H1 (cell line): Measurements from ENCODE around the gene PTPN12. TPM values are rescaled to one million over a fixed set of nuclear protein-coding genes. Genes with fewer than 3 reads are reported as not detected.

Experiments used
- CTCF ChIA-PET: fragments of 300-600 bp; sonication (Branson Sonifier 250); formaldehyde crosslinking; loops from one replicate; lab custom pipeline; 2021; ENCODE audit not compliant: partially characterized antibody; lab: Charles Lee
- POLR2A ChIA-PET: fragments of 300-600 bp; sonication (Branson Sonifier 250); formaldehyde crosslinking; loops from one replicate; lab custom pipeline; 2021; ENCODE audit warnings: inconsistent platforms; ENCODE audit not compliant: partially characterized antibody; lab: Charles Lee
- DNase-seq, 2 experiments: peaks; one replicate each; pipeline versions ENCODE4 v3.0.0 to v3.0.0-alpha.2; 2010 to 2022; ENCODE audit warnings: low spot score in 2 of 2, low read depth in 1 of 2, mixed read lengths in 1 of 2
- FAIRE-seq: peaks from 2 replicates; lab custom pipeline; 2011; peaks lifted over from hg19 to GRCh38; lab: Jason Lieb, UNC
- H2AFZ ChIP-seq: 2 replicates; pipeline ENCODE4 v1.8.1; 2012; ENCODE audit warnings: low read length, inconsistent platforms
- H2AK5ac ChIP-seq: 2 replicates; pipeline ENCODE4 v1.6.1; 2013; ENCODE audit warnings: low read depth, low read length
- H2BK120ac ChIP-seq: replicated peaks from 2 replicates; pipeline ENCODE3; 2013; ENCODE audit warnings: low read depth, low read length, inconsistent platforms
- H2BK12ac ChIP-seq: 2 replicates; pipeline ENCODE4 v1.6.1; 2013; ENCODE audit warnings: low read depth, low read length
- H2BK15ac ChIP-seq: 2 replicates; pipeline ENCODE4 v1.6.1; 2013; ENCODE audit warnings: low read length
- H2BK20ac ChIP-seq: 2 replicates; pipeline ENCODE4 v1.6.1; 2013; ENCODE audit warnings: low read length
- H2BK5ac ChIP-seq: 2 replicates; pipeline ENCODE4 v1.6.1; 2013; ENCODE audit warnings: low read depth, low read length
- H3K14ac ChIP-seq: 2 replicates; pipeline ENCODE4 v1.6.1; 2013; ENCODE audit warnings: inconsistent platforms; ENCODE audit not compliant: insufficient read length
- H3K18ac ChIP-seq: 2 replicates; pipeline ENCODE4 v1.6.1; 2013; ENCODE audit warnings: low read length; ENCODE audit errors: extremely low read depth
- H3K23ac ChIP-seq: 2 replicates; pipeline ENCODE4 v1.6.1; 2013; ENCODE audit warnings: inconsistent platforms; ENCODE audit not compliant: insufficient read length
- H3K23me2 ChIP-seq: 2 replicates; pipeline ENCODE4 v1.6.1; 2013; ENCODE audit warnings: low read depth, low read length
- H3K27ac ChIP-seq: 2 replicates; pipeline ENCODE4 v1.6.1; 2011; ENCODE audit warnings: low read depth, low read length, inconsistent platforms
- H3K27me3 ChIP-seq, 4 experiments: replicated peaks in 1 of 4; 1 replicate in 1 of 4; 2 replicates in 3 of 4; pipeline versions ENCODE4 v1.6.1 to v1.8.1; 2011 to 2013; ENCODE audit warnings: low read length in 3 of 4, mild to moderate bottlenecking in 3 of 4, inconsistent platforms in 2 of 4, mixed read lengths in 2 of 4, moderate library complexity in 1 of 4; ENCODE audit not compliant: control insufficient read depth in 3 of 4, insufficient read depth in 3 of 4; ENCODE audit errors: extremely low read depth in 1 of 4
- H3K36me3 ChIP-seq, 4 experiments: 2 replicates each; pipeline versions ENCODE4 v1.6.1 to v1.8.1; 2011 to 2013; ENCODE audit warnings: mild to moderate bottlenecking in 4 of 4, low read length in 3 of 4, moderate library complexity in 2 of 4, control low read depth in 1 of 4, inconsistent platforms in 1 of 4; ENCODE audit not compliant: insufficient read depth in 4 of 4, control insufficient read depth in 2 of 4
- H3K4ac ChIP-seq: replicated peaks from 2 replicates; pipeline ENCODE3; 2013; ENCODE audit warnings: low read length, low read depth, mixed read lengths, inconsistent platforms; ENCODE audit not compliant: insufficient read length
- H3K4me1 ChIP-seq, 4 experiments: replicated peaks in 1 of 4; 1 replicate in 1 of 4; 2 replicates in 3 of 4; pipeline versions ENCODE4 v1.6.1 to v1.8.1; 2011 to 2013; ENCODE audit warnings: low read length in 3 of 4, inconsistent platforms in 2 of 4, mixed read lengths in 1 of 4; ENCODE audit not compliant: insufficient read depth in 4 of 4, control insufficient read depth in 3 of 4
- H3K4me2 ChIP-seq, 2 experiments: 2 replicates each; pipeline versions ENCODE4 v1.6.1 to v1.8.1; 2011 to 2013; ENCODE audit warnings: low read depth in 2 of 2, low read length in 2 of 2, control low read depth in 1 of 2, inconsistent platforms in 1 of 2, mild to moderate bottlenecking in 1 of 2; ENCODE audit not compliant: insufficient read depth in 1 of 2
- H3K4me3 ChIP-seq, 4 experiments: fragments of 200-600, 300-600 bp in 1 of 4; sonication (generic), shearing (Covaris generic), sonication (Bioruptor Twin) in 1 of 4; 2 replicates each; pipeline versions ENCODE4 v1.5.1 to v1.8.1; 2011 to 2016; ENCODE audit warnings: low read length in 4 of 4, low read depth in 3 of 4, control low read depth in 2 of 4, inconsistent platforms in 2 of 4, mild to moderate bottlenecking in 2 of 4, mixed read lengths in 1 of 4, moderate library complexity in 1 of 4; ENCODE audit not compliant: insufficient read depth in 2 of 4; ENCODE audit errors: extremely low read depth in 1 of 4
- H3K56ac ChIP-seq: replicated peaks from 2 replicates; pipeline ENCODE3; 2013; ENCODE audit warnings: low read depth, mild to moderate bottlenecking, mixed read lengths, low read length, inconsistent platforms; ENCODE audit not compliant: insufficient read length
- H3K79me1 ChIP-seq: 2 replicates; pipeline ENCODE4 v1.6.1; 2013; ENCODE audit warnings: low read depth, low read length, control low read depth
- H3K79me2 ChIP-seq, 2 experiments: 2 replicates each; pipeline versions ENCODE4 v1.6.1 to v1.8.1; 2012 to 2013; ENCODE audit warnings: low read length in 2 of 2, mild to moderate bottlenecking in 2 of 2, inconsistent platforms in 1 of 2; ENCODE audit not compliant: insufficient read depth in 2 of 2, control insufficient read depth in 1 of 2
- H3K9ac ChIP-seq, 4 experiments: replicated peaks in 1 of 4; 1 replicate in 1 of 4; 2 replicates in 3 of 4; pipeline versions ENCODE4 v1.6.1 to v1.8.1; 2011 to 2013; ENCODE audit warnings: low read depth in 3 of 4, low read length in 3 of 4, control low read depth in 2 of 4, mild to moderate bottlenecking in 2 of 4, moderate library complexity in 2 of 4, inconsistent platforms in 1 of 4; ENCODE audit errors: extremely low read depth in 1 of 4
- H3K9me3 ChIP-seq, 2 experiments: 2 replicates each; pipeline versions ENCODE4 v1.6.1 to v1.8.1; 2012 to 2013; ENCODE audit warnings: mild to moderate bottlenecking in 2 of 2, moderate library complexity in 2 of 2, control low read depth in 1 of 2, inconsistent platforms in 1 of 2, low read depth in 1 of 2, low read length in 1 of 2, mixed read lengths in 1 of 2; ENCODE audit not compliant: insufficient read depth in 2 of 2
- H4K20me1 ChIP-seq, 2 experiments: replicated peaks in 1 of 2; 2 replicates each; pipeline versions ENCODE3 to v1.8.1; 2011 to 2013; ENCODE audit warnings: inconsistent platforms in 2 of 2, low read length in 2 of 2, mild to moderate bottlenecking in 1 of 2; ENCODE audit not compliant: insufficient read depth in 2 of 2, control insufficient read depth in 1 of 2
- H4K5ac ChIP-seq: 2 replicates; pipeline ENCODE4 v1.6.1; 2013; ENCODE audit warnings: low read length, low read depth, mixed read lengths, inconsistent platforms; ENCODE audit not compliant: insufficient read length
- H4K8ac ChIP-seq: 2 replicates; pipeline ENCODE4 v1.8.0; 2013; ENCODE audit warnings: mild to moderate bottlenecking, moderate library complexity, low read length, inconsistent platforms; ENCODE audit not compliant: insufficient read depth; ENCODE audit errors: extremely low read depth
- H4K91ac ChIP-seq: replicated peaks from 2 replicates; pipeline ENCODE3; 2013; ENCODE audit warnings: low read length, mixed read lengths, inconsistent platforms; ENCODE audit not compliant: insufficient read length
- ASH2L ChIP-seq: fragments of 200-600, 300-600 bp; sonication (generic); IDR thresholded peaks from one replicate; pipeline ENCODE4 v1.7.1; 2017; ENCODE audit warnings: low read length
- BCL11A ChIP-seq, 2 experiments: IDR thresholded peaks; one replicate each; pipeline ENCODE4 v1.6.1; 2011; ENCODE audit warnings: low read depth in 2 of 2, low read length in 2 of 2, mild to moderate bottlenecking in 2 of 2
- KDM4A ChIP-seq: IDR thresholded peaks from one replicate; pipeline ENCODE4 v1.7.1; 2012; ENCODE audit warnings: low read depth, mild to moderate bottlenecking, moderate library complexity, low read length, inconsistent platforms; ENCODE audit not compliant: severe bottlenecking
- PHF8 ChIP-seq: fragments of 200-600 bp; sonication (generic); conservative IDR thresholded peaks from 2 replicates; pipeline ENCODE4 v1.7.1; 2012; ENCODE audit warnings: low read depth, mild to moderate bottlenecking, inconsistent platforms, low read length, moderate library complexity
- POLR2AphosphoS5 ChIP-seq: IDR thresholded peaks from 2 replicates; pipeline ENCODE4 v1.6.1; 2011; ENCODE audit warnings: low read depth, low read length
- RBBP5 ChIP-seq: IDR thresholded peaks from 2 replicates; pipeline ENCODE4 v1.7.1; 2012; ENCODE audit warnings: low read depth, mild to moderate bottlenecking, inconsistent platforms, low read length, moderate library complexity, borderline replicate concordance
- SIN3A ChIP-seq, 2 experiments: IDR thresholded peaks in 1 of 2; conservative IDR thresholded peaks in 1 of 2; 2 replicates each; pipeline ENCODE4 v1.6.1; 2011 to 2012; ENCODE audit warnings: low read length in 2 of 2, improper control_type of control experiment in 1 of 2, low read depth in 1 of 2, mild to moderate bottlenecking in 1 of 2
- WGBS, 2 experiments: shearing (Covaris generic) in 1 of 2; methylation state at CpG; one replicate each; pipeline versions ENCODE4 v1.1.6 to v1.1.7; 2013 to 2015; ENCODE audit warnings: low lambda C conversion rate in 2 of 2, mixed read lengths in 2 of 2, inconsistent platforms in 1 of 2, low coverage in 1 of 2, missing lambda C conversion rate in 1 of 2; ENCODE audit not compliant: insufficient replicate concordance in 2 of 2, insufficient coverage in 1 of 2, insufficient read length in 1 of 2; ENCODE audit errors: extremely low coverage in 1 of 2, missing lambda C conversion rate in 1 of 2; 5-methylcytosine and 5-hydroxymethylcytosine counted together
- polyA plus RNA-seq, 7 experiments: library from polyadenylated mRNA; depleted of rRNA in 3 of 7; stranded (reverse) in 5 of 7; unstranded in 2 of 7; fragments of >200 nt in 5 of 7; fragments of 200-250 nt in 2 of 7; gene quantifications; 1 replicate in 5 of 7; 2 replicates in 1 of 7; 4 replicates in 1 of 7; pipeline versions ENCODE4 v1.2.1 to v1.2.3, GENCODE V29; 2011 to 2013; ENCODE audit warnings: missing spikeins in 2 of 7, mixed read lengths in 2 of 7
- total RNA-seq: library from RNA; stranded (reverse); fragmentation: NEBNext Ultra II Directional; extraction: Animal tissue kit (Norgen Biotek cat#: 25700); gene quantifications from 2 replicates; pipeline ENCODE4 v1.2.1, GENCODE V29; 2021
- TF ChIP-seq, protein P1 (sequence below), 3 experiments: IDR thresholded peaks; 1 replicate in 2 of 3; 2 replicates in 1 of 3; pipeline versions ENCODE4 v1.5.1 to v1.6.1; 2011; ENCODE audit warnings: low read length in 3 of 3, mild to moderate bottlenecking in 3 of 3, inconsistent platforms in 2 of 3, low read depth in 1 of 3, moderate library complexity in 1 of 3; ENCODE audit not compliant: insufficient read depth in 1 of 3; ENCODE audit errors: control extremely low read depth in 1 of 3

The PTPN12 gene
- total and polyA plus RNA-seq, 2 of the 8 experiments (the other 6 are each of a cell fraction or from before 2014, with no cell fraction given), result 39.7 to 132 TPM

DNA sequence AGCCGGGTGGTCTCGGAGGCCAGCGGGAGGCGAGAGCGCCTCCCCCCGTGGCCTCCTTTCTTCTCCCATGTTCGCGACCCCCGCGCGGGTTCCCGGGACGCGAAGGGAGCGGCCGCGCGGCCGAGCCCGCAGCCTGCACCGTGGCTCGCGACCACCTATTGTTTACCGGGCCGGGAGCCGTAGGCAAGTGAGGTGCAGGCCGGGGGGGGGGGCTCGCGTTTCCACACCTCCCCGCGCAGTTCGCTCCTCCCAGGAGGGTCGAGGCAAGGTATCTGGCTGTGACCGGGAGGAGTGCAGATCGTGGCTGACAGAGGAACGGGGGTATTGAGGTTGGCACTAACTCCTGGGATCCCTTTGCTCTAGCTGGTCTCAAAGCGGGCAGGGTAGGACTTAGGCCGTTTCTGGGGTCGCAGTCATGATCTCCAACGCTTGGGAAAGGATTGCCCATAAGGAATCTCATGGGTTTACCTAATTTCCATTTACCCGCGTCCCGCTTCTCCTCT lies 734 bp downstream of the PTPN12 start:
- Histone ChIP-seq H2BK120ac (peak overlapping the region; percentile 99), H4K91ac (peak overlapping the region; percentile 99), H3K36me3 (no peaks in the 10 kb centered on the region), H3K9ac (peak overlapping the region; percentile 86 to 91 (median 90)), H3K27me3 (no peaks in the 10 kb centered on the region), H4K5ac (peak overlapping the region; percentile 86), H2BK5ac (peak overlapping the region; percentile 99), H2AK5ac (no peak overlapping the region), H3K9me3 (peaks cover 0 to 12% of the 10 kb centered on the region in 2 experiments; a peak in 1 of 4 replicates), H4K20me1 (peaks cover 12 to 17% of the 10 kb centered on the region in 2 experiments), H3K79me1 (no peaks in the 10 kb centered on the region), H3K4me1 (peaks cover 0 to 3% (median 2%) of the 10 kb centered on the region in 4 experiments; a peak in 3 of 7 replicates), H2BK12ac (peak overlapping the region; percentile 95), H3K4me2 (peak overlapping the region; percentile 63 to 78), H3K27ac (peak overlapping the region; percentile 83), H3K56ac (peak overlapping the region; percentile 97), H3K18ac (peak overlapping the region; percentile 99), H2BK15ac (peak overlapping the region; percentile 81; the same call in 1 of the 2 replicates), H3K14ac (no peak overlapping the region), H3K79me2 (peaks cover 27 to 53% of the 10 kb centered on the region in 2 experiments), H4K8ac (peak overlapping the region; percentile 93), H3K23ac (no peak overlapping the region), H3K4ac (peak overlapping the region; percentile 99), H3K4me3 (peak overlapping the region; percentile 92 to 96 (median 93)), H2AFZ (no peak overlapping the region; the same call in 1 of the 2 replicates), H3K23me2 (peaks cover 5% of the 10 kb centered on the region; the same call in 1 of the 2 replicates), H2BK20ac (peak overlapping the region; percentile 86; the same call in 1 of the 2 replicates)
- POLR2A ChIA-PET, result interaction anchor here (2.1 kb wide), 1 partner anchor 10 kb away, joined by 15 read pairs; no protein-coding TSS in a partner anchor
- 1% methylated on average over 37 of the region's 43 CpGs; no CpG with 5 or more reads in 1 of the 2 experiments for WGBS, 2 experiments
- CTCF ChIA-PET, result interaction anchor here (0.9 kb wide), 1 partner anchor 11 kb away, joined by 4 read pairs; no protein-coding TSS in a partner anchor
- FAIRE-seq, result no peak
- peak in 1 of 2 experiments; percentile 70 for DNase-seq
- peak in 1 of 2 experiments; percentile 47; a peak in 1 of 4 replicates for TF ChIP-seq SIN3A (conservative IDR thresholded peaks at IDR 0.05 in 1 of 2, IDR thresholded peaks at IDR 0.05 in 1 of 2; ENCODE audit: low read depth in 1 of 2, low read length in 2 of 2)
- TF ChIP-seq BCL11A (IDR thresholded peaks at IDR 0.05; ENCODE audit: low read depth in 2 of 2, low read length in 2 of 2), result no peak
- peak; percentile 76 for TF ChIP-seq KDM4A
- TF ChIP-seq, protein P1, sequence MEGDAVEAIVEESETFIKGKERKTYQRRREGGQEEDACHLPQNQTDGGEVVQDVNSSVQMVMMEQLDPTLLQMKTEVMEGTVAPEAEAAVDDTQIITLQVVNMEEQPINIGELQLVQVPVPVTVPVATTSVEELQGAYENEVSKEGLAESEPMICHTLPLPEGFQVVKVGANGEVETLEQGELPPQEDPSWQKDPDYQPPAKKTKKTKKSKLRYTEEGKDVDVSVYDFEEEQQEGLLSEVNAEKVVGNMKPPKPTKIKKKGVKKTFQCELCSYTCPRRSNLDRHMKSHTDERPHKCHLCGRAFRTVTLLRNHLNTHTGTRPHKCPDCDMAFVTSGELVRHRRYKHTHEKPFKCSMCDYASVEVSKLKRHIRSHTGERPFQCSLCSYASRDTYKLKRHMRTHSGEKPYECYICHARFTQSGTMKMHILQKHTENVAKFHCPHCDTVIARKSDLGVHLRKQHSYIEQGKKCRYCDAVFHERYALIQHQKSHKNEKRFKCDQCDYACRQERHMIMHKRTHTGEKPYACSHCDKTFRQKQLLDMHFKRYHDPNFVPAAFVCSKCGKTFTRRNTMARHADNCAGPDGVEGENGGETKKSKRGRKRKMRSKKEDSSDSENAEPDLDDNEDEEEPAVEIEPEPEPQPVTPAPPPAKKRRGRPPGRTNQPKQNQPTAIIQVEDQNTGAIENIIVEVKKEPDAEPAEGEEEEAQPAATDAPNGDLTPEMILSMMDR (IDR thresholded peaks at IDR 0.05; ENCODE audit: control extremely low read depth in 1 of 3, insufficient read depth in 1 of 3, low read depth in 1 of 3, low read length in 3 of 3), result no peak
- TF ChIP-seq ASH2L, result peak; percentile 41
- peak; percentile 75; the same call in 1 of the 2 replicates for TF ChIP-seq RBBP5
- TF ChIP-seq PHF8, result peak; percentile 50; the same call in 1 of the 2 replicates
- peak; percentile 25; the same call in 1 of the 2 replicates for TF ChIP-seq POLR2AphosphoS5
